Medulla oblongata (tissue), 1 donor: Measurements from ENCODE around the gene GDPD4.

Source experiments
- DNase-seq: peaks from one replicate; pipeline ENCODE4 v3.0.0-alpha.2; 2015; ENCODE audit errors: extremely low spot score

GDPD4 gene

DNA sequence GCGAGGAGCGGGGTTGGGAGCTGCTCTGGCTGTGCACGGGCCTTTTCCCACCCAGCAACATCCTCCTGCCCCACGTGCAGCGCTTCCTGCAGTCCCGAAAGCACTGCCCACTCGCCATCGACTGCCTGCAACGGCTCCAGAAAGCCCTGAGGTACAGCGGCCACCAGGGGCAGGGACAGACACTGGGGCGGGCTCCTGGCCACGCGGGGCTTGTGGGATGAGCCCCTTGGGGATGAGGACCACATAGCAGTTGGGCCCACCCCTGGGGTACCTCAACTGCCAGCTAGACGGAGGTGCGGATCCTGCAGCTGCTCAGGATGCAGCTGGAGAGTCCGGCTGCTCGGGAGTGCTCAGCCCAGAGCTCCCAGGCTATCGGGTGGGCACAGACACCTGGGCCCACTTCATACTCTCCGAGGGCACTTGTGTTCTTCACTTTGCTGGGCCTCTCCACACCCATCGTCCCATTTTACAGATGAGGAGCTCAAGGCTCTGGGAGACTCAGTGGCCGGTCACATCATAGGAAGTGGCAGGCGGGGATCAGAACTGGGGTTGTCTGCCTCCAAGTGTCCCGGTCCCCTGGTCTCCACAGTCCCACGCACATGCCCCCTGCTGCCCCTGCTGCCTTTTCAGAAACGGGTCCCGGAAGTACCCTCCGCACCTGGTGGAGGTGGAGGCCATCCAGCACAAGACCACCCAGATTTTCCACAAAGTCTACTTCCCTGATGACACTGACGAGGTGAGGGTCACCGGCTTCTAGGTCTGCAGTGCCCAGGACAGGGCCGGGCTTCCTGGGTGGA lies 95.8 kb downstream of the GDPD4 start:
- no peak for DNase-seq

- no peak for DNase-seq
Measured at GRCh38 chr11:77204754-77205466, 96.6 kb downstream of the GDPD4 start.

GRCh38 chr11:77203901-77204753 lies 97.4 kb downstream of the GDPD4 start:
- DNase-seq, result no peak

GRCh38 chr11:77202941-77203900 lies 98.3 kb downstream of the GDPD4 start:
- no peak for DNase-seq

DNA sequence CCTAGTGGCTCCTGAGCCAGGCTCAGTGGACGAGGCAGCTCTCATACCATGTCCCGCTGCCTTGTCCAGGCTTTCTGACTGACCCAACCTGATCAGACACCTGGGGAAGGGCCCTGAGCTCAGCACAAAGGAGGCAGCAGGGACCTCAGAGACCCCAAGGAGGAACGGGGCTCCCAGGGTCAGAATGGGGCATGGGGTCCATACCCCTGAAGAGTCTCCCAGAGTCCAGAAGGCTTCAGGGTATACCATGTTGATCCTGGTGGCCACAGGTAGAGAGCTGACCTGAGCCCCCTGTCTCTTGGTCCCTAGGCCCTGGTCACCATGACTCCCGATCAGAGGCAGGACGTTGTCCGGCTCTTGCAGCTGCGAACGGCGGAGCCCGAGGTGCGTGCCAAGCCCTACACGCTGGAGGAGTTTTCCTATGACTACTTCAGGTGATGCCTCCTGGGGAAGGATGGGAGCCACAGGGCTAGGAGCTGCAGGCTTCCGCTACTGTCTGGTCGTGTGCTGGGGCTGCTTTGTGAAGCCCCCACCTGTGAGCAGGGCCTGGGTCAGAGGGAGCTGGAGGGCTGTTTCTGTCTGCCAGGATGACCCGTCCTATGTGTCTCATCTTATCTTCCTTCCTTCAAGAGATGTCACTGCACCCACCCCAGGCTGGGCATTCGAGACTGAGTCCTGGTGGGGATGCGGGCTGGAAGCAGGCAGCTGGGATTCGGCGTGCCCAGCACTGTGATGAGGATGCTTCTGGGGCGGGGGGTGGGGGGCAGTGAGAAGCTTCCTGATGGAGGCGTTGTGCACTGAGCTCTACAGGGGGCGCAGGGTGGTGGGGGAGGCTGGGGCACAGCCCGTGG lies 99.3 kb downstream of the GDPD4 start:
- no peak for DNase-seq

DNA sequence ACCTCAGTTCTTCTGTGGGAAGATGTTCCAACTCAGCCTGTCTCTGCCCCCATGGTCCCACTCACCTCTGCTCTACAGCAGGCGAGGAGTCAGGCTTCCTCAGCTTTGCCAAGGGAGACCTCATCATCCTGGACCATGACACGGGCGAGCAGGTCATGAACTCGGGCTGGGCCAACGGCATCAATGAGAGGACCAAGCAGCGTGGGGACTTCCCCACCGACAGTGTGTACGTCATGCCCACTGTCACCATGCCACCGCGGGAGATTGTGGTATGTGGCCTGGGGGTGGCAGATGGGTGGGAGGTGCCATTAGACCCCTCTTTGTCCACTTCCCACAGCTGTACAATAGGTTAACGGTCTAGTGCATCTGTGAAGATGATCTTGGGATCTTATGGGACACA lies 100.1 kb downstream of the GDPD4 start:
- DNase-seq, result no peak

GRCh38 chr11:77200351-77201268 lies 100.9 kb downstream of the GDPD4 start:
- DNase-seq, result no peak

DNA sequence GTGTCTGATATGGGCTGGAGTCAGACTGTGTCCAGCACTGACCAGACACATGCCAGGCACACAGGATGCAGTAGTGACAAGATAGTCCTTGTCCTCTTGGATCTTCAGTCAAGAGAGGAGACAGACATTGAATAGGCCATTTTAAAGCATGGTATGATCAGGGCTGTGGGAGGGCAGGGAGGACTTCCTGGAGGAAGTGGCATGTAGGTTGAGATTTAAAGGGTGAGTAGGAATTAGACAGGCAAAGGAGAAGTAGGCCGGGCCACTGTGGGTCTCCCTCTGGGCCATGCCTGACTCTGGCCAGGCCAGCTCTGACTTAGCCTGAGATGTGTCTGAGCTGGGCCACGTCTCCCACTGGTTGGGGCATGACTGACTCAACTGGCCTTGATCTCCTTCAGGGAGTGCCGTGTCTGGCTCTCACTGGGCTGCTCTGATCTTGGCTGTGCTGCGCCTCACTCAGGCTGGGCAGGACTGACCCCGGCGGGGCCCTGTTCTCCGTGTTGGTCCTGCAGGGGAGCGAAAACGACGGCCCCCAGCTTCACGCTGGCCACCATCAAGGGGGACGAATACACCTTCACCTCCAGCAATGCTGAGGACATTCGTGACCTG lies 102.2 kb downstream of the GDPD4 start:
- no peak for DNase-seq

GRCh38 chr11:77198440-77198849 lies 103.0 kb downstream of the GDPD4 start:
- DNase-seq, result no peak

DNA sequence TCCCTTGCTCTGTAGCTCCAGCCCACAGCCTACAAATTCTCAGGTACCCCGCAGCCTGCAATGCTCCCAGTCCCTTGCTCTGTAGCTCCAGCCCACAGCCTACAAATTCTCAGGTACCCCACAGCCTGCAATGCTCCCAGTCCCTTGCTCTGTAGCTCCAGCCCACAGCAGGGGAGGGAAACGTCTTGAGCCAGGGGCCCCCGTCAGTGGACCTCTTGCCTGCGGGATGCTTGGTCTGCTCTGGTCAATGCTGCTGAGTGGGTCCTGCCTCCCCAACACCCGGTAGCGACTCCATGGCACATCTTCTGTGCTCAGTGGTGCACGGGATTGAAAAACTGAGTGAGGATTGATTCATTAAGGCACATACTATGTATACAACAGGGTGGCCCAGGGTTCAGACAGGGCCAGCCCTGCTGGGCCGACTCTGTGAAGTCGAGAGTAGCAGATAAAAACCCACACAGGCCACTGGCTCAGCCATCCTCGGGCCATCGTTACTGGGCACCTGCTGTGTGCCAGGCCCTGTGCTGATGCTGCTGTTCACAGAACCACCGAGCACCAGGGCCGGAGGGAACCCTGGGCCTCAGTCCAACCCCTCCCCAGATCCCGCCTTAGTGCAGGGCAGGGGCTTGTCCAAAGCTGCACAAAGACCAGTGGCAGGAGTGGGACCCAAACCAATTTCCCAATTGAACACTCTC lies 103.7 kb downstream of the GDPD4 start:
- no peak for DNase-seq

GRCh38 chr11:77196961-77197360 lies 104.5 kb downstream of the GDPD4 start:
- no peak for DNase-seq

GRCh38 chr11:77195071-77195755 lies 106.3 kb downstream of the GDPD4 start:
- no peak for DNase-seq

DNA sequence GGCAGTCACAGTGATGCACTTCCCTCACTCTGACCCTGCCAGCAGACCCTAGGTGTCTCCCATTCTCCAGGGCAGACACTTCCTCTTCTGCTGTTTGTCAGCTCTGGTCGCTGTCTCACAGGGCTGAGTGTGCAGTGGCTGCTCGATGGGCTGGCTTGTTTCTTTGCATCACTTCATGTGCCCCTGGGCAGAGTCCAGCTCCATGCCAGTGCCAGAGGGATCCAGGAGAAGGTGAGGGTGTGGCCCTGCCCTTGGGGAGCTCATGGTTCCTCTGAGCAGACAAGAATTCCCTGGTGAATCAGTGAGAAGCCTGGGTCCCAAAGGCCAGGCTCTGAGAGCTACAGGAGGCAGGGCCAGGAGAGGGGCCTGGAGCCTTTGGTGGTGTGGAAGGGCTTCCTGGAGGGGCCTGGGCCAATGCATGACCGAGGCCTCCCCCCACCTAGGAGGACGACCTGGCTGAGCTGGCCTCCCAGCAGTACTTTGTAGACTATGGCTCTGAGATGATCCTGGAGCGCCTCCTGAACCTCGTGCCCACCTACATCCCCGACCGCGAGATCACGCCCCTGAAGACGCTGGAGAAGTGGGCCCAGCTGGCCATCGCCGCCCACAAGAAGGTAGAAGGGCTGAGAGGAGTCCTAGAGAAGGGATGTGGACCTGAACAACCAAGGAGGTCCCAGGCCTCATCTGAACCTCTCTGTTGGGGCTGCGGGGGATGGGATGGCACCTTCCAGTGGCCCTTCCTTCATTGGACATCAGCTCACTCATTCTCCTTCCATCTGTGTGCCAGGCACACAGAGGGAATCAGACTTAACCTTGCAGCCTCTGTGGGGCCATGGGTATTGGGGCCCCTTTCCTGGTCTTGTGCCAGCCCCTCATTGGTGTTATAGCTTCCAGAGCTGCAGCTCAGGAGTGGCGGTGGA lies 107.3 kb downstream of the GDPD4 start:
- DNase-seq, result no peak

- DNase-seq, result no peak
Measured at GRCh38 chr11:77193167-77193566, 108.3 kb downstream of the GDPD4 start.

GRCh38 chr11:77191823-77192495 lies 109.5 kb downstream of the GDPD4 start:
- no peak for DNase-seq

GRCh38 chr11:77191429-77191822 lies 110.1 kb downstream of the GDPD4 start:
- DNase-seq, result no peak
